GF-D8 (cell line): ENCODE measurements around the gene RNF121.

Experiments
- DNase-seq: peaks from one replicate; lab custom pipeline; 2025; lab: John Stamatoyannopoulos, UW

RNF121 gene

GRCh38 chr11:71988050-71988449 lies 59.2 kb downstream of the RNF121 start:
- DNase-seq = no peak

DNA sequence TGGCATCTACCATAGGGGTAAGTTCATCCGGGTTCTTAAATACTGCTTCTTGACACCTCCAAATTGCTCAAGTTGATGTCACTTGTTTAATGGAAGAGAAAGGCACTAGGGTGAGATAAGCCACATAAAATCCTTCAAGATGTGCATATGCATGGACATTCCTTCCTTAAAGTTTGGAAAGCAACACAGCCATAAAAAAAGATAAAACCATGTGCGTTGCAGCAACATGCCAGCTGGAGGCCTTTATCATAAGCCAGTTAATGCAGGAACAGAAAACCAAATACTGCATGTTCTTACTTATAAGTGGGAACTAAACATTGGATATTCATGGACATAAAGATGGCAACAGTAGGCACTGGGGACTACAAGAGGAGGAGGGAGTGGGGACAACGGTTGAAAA lies 61.9 kb downstream of the RNF121 start:
- no peak for DNase-seq

GRCh38 chr11:71991494-71991893 lies 62.6 kb downstream of the RNF121 start:
- no peak for DNase-seq

DNA sequence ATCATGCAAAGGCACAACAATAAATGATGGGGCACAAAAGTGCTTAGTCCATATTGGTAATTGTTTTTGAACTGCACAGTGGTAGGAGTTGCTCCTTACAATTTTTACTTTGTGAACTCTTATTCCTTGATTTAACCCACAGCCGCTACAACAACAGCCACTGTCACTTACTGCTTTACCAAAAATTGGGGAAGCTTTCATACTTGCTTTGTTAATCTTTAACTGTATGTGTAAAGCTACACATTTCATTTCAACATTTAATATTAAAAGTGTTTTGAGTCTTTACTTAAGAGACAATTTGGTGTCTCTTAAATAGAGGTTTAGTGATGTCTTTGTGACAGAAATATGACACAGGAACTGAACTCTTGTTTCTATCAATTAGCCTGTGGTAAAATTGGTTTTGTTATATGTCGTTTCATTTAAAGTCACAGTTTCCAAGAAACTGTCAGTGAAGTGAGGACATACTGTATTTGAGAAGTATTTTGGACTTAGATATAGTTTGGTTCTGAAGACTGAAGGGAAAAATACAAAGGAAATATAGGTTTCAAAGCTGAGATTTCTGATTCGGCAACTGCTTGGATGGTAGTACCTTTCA lies 63.4 kb downstream of the RNF121 start:
- no peak for DNase-seq

DNA sequence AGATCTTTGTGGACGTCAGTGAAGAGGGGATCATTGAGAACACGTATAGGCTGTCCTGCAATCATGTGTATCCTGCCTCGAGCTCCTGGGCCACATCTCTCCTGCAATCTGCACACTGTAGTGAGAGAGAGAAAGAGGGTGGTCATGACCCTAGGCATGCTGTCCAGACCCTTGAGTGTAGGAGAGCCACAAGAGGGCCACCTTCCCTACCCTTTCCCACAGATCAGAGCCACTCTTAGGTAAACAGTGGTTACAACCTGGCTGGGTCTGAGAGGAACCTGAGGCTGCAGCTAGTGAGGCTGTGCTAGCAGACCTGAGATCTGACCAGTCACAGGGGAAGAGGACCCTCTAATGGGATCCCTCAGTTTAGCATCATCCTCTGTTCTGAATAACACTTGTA lies 65.9 kb downstream of the RNF121 start:
- no peak for DNase-seq

DNA sequence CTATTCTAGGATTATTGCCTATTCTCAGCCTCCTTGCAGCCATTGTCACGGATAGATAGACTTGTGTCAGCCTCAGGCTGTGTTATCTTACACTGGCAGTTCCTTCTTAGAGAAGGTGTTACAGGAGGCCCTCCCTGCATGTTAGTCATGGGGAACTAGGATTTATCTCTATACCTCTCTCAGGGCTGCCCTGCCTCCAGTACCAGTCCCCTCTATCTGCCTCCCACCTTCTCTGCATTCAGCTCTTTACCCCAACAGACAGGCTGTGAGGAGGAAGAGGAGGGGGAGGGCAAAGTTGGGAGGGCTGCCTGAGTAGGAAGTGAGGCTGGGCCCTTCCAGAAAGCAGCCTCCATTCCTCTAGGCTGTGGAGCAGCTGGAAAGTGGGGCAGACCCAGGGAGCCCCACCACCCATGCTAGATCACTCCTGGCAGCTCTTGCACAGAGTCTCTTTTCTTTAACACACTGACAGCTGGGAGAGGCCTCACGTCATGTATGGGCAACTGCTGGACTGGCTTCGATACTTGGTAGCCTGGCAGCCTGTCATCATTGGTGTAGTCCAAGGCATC lies 67.0 kb downstream of the RNF121 start:
- DNase-seq = no peak

GRCh38 chr11:71996517-71996916 lies 67.7 kb downstream of the RNF121 start:
- no peak for DNase-seq

- DNase-seq = no peak
Measured at GRCh38 chr11:71996946-71997345, 68.1 kb downstream of the RNF121 start.

DNA sequence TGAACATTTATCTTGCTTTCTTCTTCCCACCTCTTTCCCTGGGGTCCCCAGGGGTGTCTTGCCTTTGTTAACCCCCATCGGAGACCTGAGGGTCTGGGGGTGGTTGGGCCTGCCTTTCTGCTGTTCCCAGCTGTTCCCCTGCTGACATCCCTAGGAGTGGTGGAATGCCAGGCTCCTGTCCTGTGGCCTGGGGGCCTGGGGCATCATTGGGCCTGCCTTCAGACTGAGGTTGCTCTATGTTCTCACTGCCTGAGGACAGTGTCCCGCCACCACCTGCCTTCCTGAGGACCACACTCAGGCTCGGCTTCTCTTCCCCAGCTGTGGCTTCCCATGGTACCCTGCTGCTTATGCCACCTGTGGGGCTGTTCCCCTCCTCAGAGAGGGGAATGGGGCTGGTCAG lies 68.7 kb downstream of the RNF121 start:
- DNase-seq = no peak

- no peak for DNase-seq
Measured at GRCh38 chr11:71998061-71998460, 69.2 kb downstream of the RNF121 start.

- peak; percentile 57 for DNase-seq
Measured at GRCh38 chr11:71998649-71999310, 69.9 kb downstream of the RNF121 start, which contains the start of gene IL18BP. Gene IL18BP (plus strand): TSS chr11:71998909. CDS start chr11:71999985, 1,076 bp downstream.

GRCh38 chr11:71999362-71999761 lies 70.5 kb downstream of the RNF121 start:
- no peak for DNase-seq

DNA sequence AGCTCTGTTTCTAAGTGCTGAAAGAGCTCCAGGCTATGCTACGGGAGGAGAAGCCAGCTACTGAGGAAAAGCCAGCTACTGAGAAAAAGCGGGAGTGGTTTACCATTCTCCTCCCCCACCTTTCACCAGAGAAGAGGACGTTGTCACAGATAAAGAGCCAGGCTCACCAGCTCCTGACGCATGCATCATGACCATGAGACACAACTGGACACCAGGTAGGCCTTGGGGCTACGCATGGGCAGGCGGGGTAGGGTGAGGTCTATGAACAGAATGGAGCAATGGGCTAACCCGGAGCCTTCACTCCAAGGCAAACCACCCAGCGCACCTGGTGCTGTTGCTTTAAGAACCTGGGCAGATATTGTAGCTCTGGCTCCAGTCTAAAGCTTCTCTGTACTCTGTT lies 71.0 kb downstream of the RNF121 start:
- no peak for DNase-seq

DNA sequence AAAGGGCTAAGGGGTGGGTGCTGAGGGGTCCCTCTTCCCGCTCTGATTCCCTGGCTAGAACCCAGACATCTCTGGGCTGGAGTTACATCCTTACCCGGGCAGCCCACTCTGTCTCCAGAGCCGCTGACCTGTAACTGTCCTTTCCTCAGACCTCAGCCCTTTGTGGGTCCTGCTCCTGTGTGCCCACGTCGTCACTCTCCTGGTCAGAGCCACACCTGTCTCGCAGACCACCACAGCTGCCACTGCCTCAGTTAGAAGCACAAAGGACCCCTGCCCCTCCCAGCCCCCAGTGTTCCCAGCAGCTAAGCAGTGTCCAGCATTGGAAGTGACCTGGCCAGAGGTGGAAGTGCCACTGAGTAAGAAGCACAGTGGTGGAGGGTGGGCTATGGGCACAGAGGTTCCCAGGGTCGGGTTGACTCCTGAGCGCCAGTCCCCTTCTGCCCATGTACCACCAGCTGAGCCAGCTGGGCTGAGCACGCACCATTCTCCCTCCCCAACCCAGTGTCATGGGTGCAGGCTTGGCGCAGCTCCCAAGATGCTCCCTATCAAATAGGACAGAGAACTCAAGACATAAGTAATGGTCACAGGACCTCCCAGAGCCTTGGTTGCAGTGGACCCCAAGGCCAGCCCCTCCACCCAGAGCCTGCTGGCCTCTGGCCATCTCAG lies 71.5 kb downstream of the RNF121 start:
- no peak for DNase-seq

DNA sequence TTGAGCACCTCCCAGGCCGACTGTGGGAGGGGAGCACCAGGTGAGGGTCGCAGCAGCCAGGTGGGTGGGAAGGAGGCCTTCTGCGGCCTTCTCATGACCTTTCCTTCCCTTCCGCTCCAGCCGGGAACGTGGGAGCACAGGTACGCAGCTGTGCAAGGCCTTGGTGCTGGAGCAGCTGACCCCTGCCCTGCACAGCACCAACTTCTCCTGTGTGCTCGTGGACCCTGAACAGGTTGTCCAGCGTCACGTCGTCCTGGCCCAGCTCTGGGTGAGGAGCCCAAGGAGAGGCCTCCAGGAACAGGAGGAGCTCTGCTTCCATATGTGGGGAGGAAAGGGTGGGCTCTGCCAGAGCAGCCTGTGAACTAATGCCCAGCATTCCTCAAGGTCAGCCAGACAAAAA lies 72.4 kb downstream of the RNF121 start:
- DNase-seq = no peak

- no peak for DNase-seq
Measured at GRCh38 chr11:72001834-72002591, 73.2 kb downstream of the RNF121 start.

- DNase-seq = no peak
Measured at GRCh38 chr11:72002841-72003775, 74.3 kb downstream of the RNF121 start.

DNA sequence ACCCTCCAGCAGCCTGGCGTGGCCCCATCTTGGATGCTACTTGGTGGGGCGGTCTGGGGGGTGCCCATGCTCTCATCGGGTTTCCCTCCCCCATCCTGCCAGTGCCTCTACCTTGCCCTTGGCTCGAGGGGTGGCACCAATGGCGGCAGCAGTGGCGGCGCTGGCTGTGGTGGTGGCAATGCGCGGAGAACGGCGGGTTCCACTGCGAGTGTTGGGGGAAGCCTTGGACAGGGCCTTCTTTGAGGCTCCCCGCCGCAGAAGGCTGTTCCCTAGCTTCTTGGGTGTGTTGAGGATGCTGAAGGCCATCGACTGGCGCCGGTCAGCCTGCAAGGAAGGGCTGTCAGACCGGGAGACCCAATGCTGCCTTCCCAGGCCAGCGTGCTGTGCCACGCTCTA lies 74.9 kb downstream of the RNF121 start:
- no peak for DNase-seq

DNA sequence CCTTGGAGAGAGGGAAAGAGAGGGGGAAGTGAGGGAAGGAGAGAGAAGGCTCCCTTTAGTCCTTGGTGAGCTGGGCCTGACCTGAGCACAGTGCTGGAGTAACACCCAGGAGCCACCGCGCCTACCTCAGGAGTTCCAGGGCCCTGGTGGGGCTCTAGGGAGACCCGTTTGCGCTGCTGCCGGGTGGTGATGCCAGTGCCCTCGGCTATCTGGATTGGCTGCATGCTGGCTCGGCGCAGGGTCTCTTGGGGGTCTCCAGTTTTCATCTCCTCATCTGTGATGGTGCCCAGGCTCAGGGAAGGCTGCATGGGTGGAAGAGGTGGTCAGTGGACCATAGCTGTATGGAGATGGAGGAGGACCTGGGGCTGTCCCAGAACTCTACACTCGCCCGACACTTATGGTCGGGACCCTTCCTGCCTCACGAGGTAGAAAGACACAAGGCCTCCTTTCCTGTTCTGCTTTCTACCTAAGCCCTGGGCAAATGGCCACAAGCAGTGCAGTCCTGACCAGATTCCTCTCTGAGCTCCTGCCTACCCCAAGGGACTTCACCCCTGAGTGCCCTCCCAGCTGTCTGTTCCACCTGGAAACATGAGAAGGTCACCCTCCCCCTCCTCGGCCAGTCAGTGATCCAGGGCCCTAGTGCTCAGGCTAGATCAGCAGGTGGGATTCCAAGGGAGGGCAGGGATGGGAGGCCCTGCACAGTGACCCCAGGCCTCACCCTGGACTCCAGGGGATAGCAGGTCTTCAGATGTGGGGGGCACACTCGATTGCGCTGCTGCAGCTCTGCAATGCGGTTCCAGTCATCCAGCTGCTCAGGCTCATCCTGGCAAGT lies 75.9 kb downstream of the RNF121 start:
- no peak for DNase-seq
